Mesenchymal stem cell (in vitro differentiated cells and primary cell): ENCODE data around the gene MS4A18.

Source experiments
- DNase-seq: peaks from one replicate; pipeline ENCODE4 v3.0.0-alpha.2; 2013
- H2AFZ ChIP-seq: one replicate; pipeline ENCODE4 v1.6.1; 2013; ENCODE audit warnings: low read depth, mild to moderate bottlenecking, control low read depth, inconsistent platforms, low read length, moderate library complexity
- H2AK5ac ChIP-seq: 2 replicates; pipeline ENCODE4 v1.6.1; 2013; ENCODE audit warnings: low read length, moderate library complexity, mild to moderate bottlenecking, inconsistent platforms; ENCODE audit not compliant: severe bottlenecking
- H2BK120ac ChIP-seq: one replicate; pipeline ENCODE4 v1.6.1; 2013; ENCODE audit warnings: low read depth, mild to moderate bottlenecking, inconsistent platforms, low read length, moderate library complexity
- H2BK12ac ChIP-seq, 2 experiments: one replicate each; pipeline ENCODE4 v1.6.1; 2013; ENCODE audit warnings: inconsistent platforms in 2 of 2, low read length in 2 of 2, mild to moderate bottlenecking in 2 of 2, moderate library complexity in 2 of 2, control low read depth in 1 of 2
- H2BK15ac ChIP-seq: one replicate; pipeline ENCODE4 v1.6.1; 2013; ENCODE audit warnings: mild to moderate bottlenecking, low read depth, inconsistent platforms; ENCODE audit not compliant: poor library complexity, severe bottlenecking
- H2BK5ac ChIP-seq: 2 replicates; pipeline ENCODE4 v1.6.1; 2013; ENCODE audit warnings: low read depth, mild to moderate bottlenecking, low read length, control low read depth, inconsistent platforms; ENCODE audit not compliant: poor library complexity, severe bottlenecking
- H3K14ac ChIP-seq, 2 experiments: one replicate each; pipeline ENCODE4 v1.6.1; 2013; ENCODE audit warnings: inconsistent platforms in 2 of 2, low read length in 2 of 2, control low read depth in 1 of 2, mild to moderate bottlenecking in 1 of 2, moderate library complexity in 1 of 2
- H3K18ac ChIP-seq, 2 experiments: one replicate each; pipeline ENCODE4 v1.6.1; 2013; ENCODE audit warnings: inconsistent platforms in 2 of 2, low read length in 2 of 2, control low read depth in 1 of 2, low read depth in 1 of 2, mild to moderate bottlenecking in 1 of 2
- H3K23ac ChIP-seq, 2 experiments: one replicate each; pipeline ENCODE4 v1.6.1; 2013; ENCODE audit warnings: inconsistent platforms in 2 of 2, low read length in 2 of 2, mild to moderate bottlenecking in 2 of 2, moderate library complexity in 2 of 2, control low read depth in 1 of 2
- H3K27ac ChIP-seq: 2 replicates; pipeline ENCODE4 v1.5.1; 2013; ENCODE audit warnings: mild to moderate bottlenecking, moderate library complexity, low read length, control low read depth, inconsistent platforms; ENCODE audit not compliant: poor library complexity, severe bottlenecking
- H3K27me3 ChIP-seq, 2 experiments: 2 replicates each; pipeline versions ENCODE4 v1.6.1 to v1.7.0; 2013; ENCODE audit warnings: low read length in 2 of 2, mild to moderate bottlenecking in 2 of 2, moderate library complexity in 2 of 2, control low read depth in 1 of 2, inconsistent platforms in 1 of 2; ENCODE audit not compliant: control insufficient read depth in 1 of 2, insufficient read depth in 1 of 2
- H3K36me3 ChIP-seq, 2 experiments: 2 replicates each; pipeline versions ENCODE4 v1.6.1 to v1.7.0; 2013; ENCODE audit warnings: low read length in 2 of 2, control low read depth in 1 of 2, inconsistent platforms in 1 of 2, low read depth in 1 of 2, mild to moderate bottlenecking in 1 of 2; ENCODE audit not compliant: insufficient read depth in 2 of 2, control insufficient read depth in 1 of 2
- H3K4ac ChIP-seq, 2 experiments: one replicate each; pipeline ENCODE4 v1.6.1; 2013; ENCODE audit warnings: inconsistent platforms in 2 of 2, low read length in 2 of 2, mild to moderate bottlenecking in 2 of 2, moderate library complexity in 2 of 2, control low read depth in 1 of 2, low read depth in 1 of 2
- H3K4me1 ChIP-seq: 2 replicates; pipeline ENCODE4 v1.6.1; 2013; ENCODE audit warnings: low read depth, low read length, control low read depth; ENCODE audit not compliant: control insufficient read depth, insufficient read depth
- H3K4me2 ChIP-seq: 2 replicates; pipeline ENCODE4 v1.6.1; 2013; ENCODE audit warnings: low read length, mild to moderate bottlenecking, inconsistent platforms; ENCODE audit not compliant: poor library complexity, severe bottlenecking
- H3K4me3 ChIP-seq, 2 experiments: 2 replicates each; pipeline versions ENCODE4 v1.5.1 to v1.7.0; 2013; ENCODE audit warnings: low read length in 2 of 2, mild to moderate bottlenecking in 2 of 2, control low read depth in 1 of 2, low read depth in 1 of 2; ENCODE audit not compliant: insufficient read depth in 1 of 2
- H3K79me1 ChIP-seq: replicated peaks from 2 replicates; pipeline ENCODE4 v1.6.1; 2013; ENCODE audit warnings: mild to moderate bottlenecking, control low read depth, low read length, inconsistent platforms; ENCODE audit not compliant: poor library complexity, severe bottlenecking
- H3K9ac ChIP-seq: 2 replicates; pipeline ENCODE4 v1.7.0; 2013; ENCODE audit warnings: mild to moderate bottlenecking, low read length, moderate library complexity
- H3K9me3 ChIP-seq: 2 replicates; pipeline ENCODE4 v1.7.0; 2013; ENCODE audit warnings: mild to moderate bottlenecking, low read length; ENCODE audit not compliant: control insufficient read depth
- H4K8ac ChIP-seq: one replicate; pipeline ENCODE4 v1.6.1; 2013; ENCODE audit warnings: inconsistent platforms, mild to moderate bottlenecking, low read length, moderate library complexity
- H4K91ac ChIP-seq: one replicate; pipeline ENCODE4 v1.6.1; 2013; ENCODE audit warnings: mild to moderate bottlenecking, low read length, inconsistent platforms
- WGBS: methylation state at CpG from one replicate; pipeline ENCODE4 v1.1.7; 2013; ENCODE audit warnings: mixed read lengths; 5-methylcytosine and 5-hydroxymethylcytosine counted together

MS4A18 gene

DNA sequence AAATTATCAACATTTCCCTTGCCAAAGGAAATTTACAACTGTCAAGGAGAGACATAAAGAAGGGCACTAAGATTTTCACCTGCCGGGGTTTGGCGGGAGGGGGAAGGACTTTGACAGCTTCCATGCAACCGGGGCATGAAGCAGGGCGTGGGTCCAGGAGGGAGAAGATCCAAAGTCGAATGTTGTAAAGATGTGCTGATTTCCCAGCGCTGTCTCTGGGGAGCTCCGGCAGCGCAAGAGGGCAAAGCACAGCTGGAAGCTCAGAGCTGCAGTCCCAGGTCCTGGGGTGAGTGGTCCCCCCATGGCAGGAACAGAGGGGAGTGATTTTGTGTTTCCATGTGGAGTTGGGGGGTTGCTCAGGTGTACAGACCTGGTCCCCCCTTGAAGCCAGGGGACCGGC lies 60.6 kb downstream of the MS4A18 start, which contains the start of gene MS4A10:
Gene MS4A10 (plus strand): TSS at position 198 of the 400 bp plus-strand sequence. CDS start 5,003 bp downstream, outside the sequence.
- no peaks in the 10 kb centered on the region for H3K9me3 ChIP-seq
- H3K14ac ChIP-seq = no peak within 1 kb of the TSS
- H3K4me2 ChIP-seq = no peak within 1 kb of the TSS
- no peak within 1 kb of the TSS for H3K27ac ChIP-seq
- H3K23ac ChIP-seq = no peak within 1 kb of the TSS
- peaks cover 15 to 55% of the 10 kb centered on the region in 2 experiments for H3K27me3 ChIP-seq
- no peak for DNase-seq
- H2BK12ac ChIP-seq = no peak within 1 kb of the TSS
- H2AK5ac ChIP-seq = no peak within 1 kb of the TSS
- H2BK5ac ChIP-seq = no peak within 1 kb of the TSS
- H2BK120ac ChIP-seq = no peak within 1 kb of the TSS
- H4K91ac ChIP-seq = no peak within 1 kb of the TSS
- H2AFZ ChIP-seq = no peak within 1 kb of the TSS
- H3K4ac ChIP-seq = no peak within 1 kb of the TSS
- no peak within 1 kb of the TSS for H2BK15ac ChIP-seq
- H3K36me3 ChIP-seq = no peaks in the 10 kb centered on the region
- no peak within 1 kb of the TSS for H3K18ac ChIP-seq
- no peak within 1 kb of the TSS for H3K4me3 ChIP-seq
- 76% methylated on average over 8 of the region's 9 CpGs for WGBS
- H3K79me1 ChIP-seq = no peaks in the 10 kb centered on the region
- no peak within 1 kb of the TSS for H4K8ac ChIP-seq
- H3K4me1 ChIP-seq = peaks cover 19% of the 10 kb centered on the region
- no peak within 1 kb of the TSS for H3K9ac ChIP-seq

DNA sequence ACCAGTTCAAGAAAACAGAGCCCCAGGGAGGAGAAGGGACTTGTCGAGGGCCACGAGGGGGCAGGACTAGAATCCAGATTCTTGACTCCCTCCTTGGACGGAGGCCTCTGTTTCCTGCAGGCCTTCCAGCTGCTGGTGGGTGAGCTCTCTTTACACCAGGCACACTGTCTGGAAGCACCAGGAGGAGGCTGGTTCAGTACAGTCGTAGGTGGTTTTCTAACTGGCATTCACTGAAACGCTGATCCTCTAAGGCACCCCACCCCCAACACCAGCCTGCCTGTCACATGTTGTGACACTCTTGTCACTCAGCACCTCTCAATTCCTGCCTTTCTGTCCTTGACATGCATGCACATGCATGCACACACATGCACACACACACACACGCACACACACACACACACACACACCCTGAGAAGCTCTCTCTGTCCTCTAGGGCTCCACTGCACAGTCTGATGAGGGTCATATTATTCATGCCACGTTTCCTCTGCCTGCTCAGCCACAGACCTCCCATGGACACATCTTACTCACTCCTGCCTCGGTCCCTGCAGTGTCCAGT lies 61.4 kb downstream of the MS4A18 start:
- 67% methylated on average over 8 of the region's 8 CpGs for WGBS
- Histone ChIP-seq H2AK5ac (no peak overlapping the region), H3K9ac (no peak overlapping the region), H2BK12ac (no peak overlapping the region), H3K4ac (no peak overlapping the region), H3K4me2 (no peak overlapping the region), H3K4me3 (no peak overlapping the region), H4K8ac (no peak overlapping the region), H3K27me3 (peaks cover 13 to 50% of the 10 kb centered on the region in 2 experiments), H3K79me1 (no peaks in the 10 kb centered on the region), H2BK5ac (no peak overlapping the region), H2BK15ac (no peak overlapping the region), H3K14ac (no peak overlapping the region), H4K91ac (no peak overlapping the region), H2BK120ac (no peak overlapping the region), H3K9me3 (no peaks in the 10 kb centered on the region), H3K27ac (no peak overlapping the region), H2AFZ (no peak overlapping the region), H3K18ac (no peak overlapping the region), H3K4me1 (peaks cover 19% of the 10 kb centered on the region), H3K23ac (no peak overlapping the region), H3K36me3 (no peaks in the 10 kb centered on the region)
- DNase-seq = peak; percentile 33

DNA sequence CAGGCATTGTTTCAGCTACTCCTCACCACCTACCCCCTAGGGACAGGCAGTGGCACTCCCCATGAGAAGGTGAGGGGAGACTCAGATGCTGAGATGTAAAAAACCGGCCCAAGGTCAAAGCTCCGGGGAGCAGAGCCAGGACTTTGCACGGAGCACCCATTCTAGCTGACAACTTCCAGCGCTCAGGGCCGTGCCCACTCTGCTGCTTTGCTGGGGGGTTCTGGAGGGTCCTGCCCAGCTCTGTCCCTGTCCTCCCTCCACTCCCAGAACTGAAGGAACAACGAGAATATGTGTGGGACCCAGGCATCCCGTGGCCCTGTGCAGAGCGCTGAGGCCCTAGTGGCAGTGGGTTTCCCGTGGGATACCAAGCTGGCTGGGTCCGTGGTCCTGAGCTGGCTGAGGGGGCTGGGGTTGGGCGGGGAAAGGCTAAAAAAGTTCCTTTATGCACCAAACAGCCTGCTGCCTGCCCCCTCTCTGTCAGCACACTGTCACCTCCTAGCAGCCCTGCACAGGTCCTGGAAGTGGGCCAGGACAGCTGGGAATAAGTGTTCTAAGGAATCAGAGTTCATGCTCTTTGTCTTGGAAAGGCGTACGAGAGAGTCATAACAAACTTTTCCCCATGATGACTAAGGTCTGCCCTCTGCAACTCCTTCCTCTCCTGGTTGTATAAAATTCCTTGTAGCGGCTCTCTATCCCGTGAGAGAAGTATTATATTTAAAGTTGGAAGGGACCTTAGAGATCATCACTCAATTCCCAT lies 62.5 kb downstream of the MS4A18 start:
- H4K8ac ChIP-seq = no peak overlapping the region
- no peaks in the 10 kb centered on the region for H3K79me1 ChIP-seq
- no peak overlapping the region for H2AK5ac ChIP-seq
- no peak overlapping the region for H3K9ac ChIP-seq
- no peak overlapping the region for H3K4me3 ChIP-seq
- no peak overlapping the region for H2BK12ac ChIP-seq
- no peaks in the 10 kb centered on the region for H3K36me3 ChIP-seq
- no peak overlapping the region for H3K14ac ChIP-seq
- no peak overlapping the region for H2BK120ac ChIP-seq
- H3K4me1 ChIP-seq = peaks cover 19% of the 10 kb centered on the region
- H2AFZ ChIP-seq = no peak overlapping the region
- whole genome bisulfite sequencing = 79% methylated on average over 10 of the region's 15 CpGs
- H3K4ac ChIP-seq = no peak overlapping the region
- no peak overlapping the region for H2BK15ac ChIP-seq
- H3K4me2 ChIP-seq = no peak overlapping the region
- peaks cover 10% of the 10 kb centered on the region for H3K9me3 ChIP-seq
- no peak overlapping the region for H3K23ac ChIP-seq
- H3K27me3 ChIP-seq = peaks cover 3 to 47% of the 10 kb centered on the region in 2 experiments
- DNase-seq = peak; percentile 80
- H3K27ac ChIP-seq = no peak overlapping the region
- no peak overlapping the region for H2BK5ac ChIP-seq
- H4K91ac ChIP-seq = no peak overlapping the region
- no peak overlapping the region for H3K18ac ChIP-seq

DNA sequence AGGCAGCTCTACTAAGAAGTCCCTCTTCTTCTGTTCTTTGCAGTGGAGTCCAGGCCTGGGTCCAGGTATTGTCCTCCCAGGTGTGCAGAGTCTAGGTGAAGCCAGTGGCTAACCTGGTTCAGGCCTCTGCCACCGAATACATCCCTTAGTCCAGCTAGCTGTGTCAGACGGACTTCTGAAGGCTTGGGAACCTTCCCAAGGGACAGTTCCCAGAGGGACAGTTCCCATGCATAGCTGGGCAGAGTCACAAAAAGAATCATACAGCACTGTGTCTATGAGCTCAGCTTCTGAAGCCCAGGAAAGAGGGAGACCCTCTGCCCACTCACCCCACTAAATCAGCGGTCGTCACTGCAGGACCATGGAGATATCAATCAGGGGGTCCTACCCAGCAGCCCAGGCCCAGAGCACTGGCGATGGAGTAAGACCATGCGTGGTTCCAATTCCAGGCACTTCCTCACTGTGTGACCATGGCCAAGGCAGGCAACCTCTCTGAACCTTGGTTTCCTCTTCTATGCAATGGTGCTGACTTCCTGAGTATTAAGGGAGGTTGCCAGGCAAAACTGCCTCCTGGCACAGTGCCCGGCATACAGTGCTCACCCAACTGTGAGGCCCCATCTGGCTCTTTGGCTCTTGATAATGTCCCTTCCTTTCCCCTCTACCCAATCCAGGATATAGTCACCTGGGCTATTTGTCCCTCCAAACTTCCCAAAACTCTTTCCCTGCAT lies 64.0 kb downstream of the MS4A18 start:
- no peak overlapping the region for H3K23ac ChIP-seq
- H3K36me3 ChIP-seq = no peaks in the 10 kb centered on the region
- peaks cover 14 to 50% of the 10 kb centered on the region in 2 experiments for H3K27me3 ChIP-seq
- no peaks in the 10 kb centered on the region for H3K79me1 ChIP-seq
- no peak overlapping the region for H3K4me2 ChIP-seq
- peaks cover 15% of the 10 kb centered on the region for H3K9me3 ChIP-seq
- H3K4ac ChIP-seq = no peak overlapping the region
- H2AK5ac ChIP-seq = no peak overlapping the region
- no peak overlapping the region for H3K27ac ChIP-seq
- DNase-seq = no peak
- no peak overlapping the region for H2AFZ ChIP-seq
- no peak overlapping the region for H4K91ac ChIP-seq
- 76% methylated on average over 7 of the region's 7 CpGs for WGBS
- no peak overlapping the region for H2BK12ac ChIP-seq
- no peak overlapping the region for H2BK5ac ChIP-seq
- H3K9ac ChIP-seq = no peak overlapping the region
- H3K14ac ChIP-seq = no peak overlapping the region
- no peak overlapping the region for H2BK15ac ChIP-seq
- H4K8ac ChIP-seq = no peak overlapping the region
- no peak overlapping the region for H2BK120ac ChIP-seq
- H3K4me3 ChIP-seq = no peak overlapping the region
- no peak overlapping the region for H3K18ac ChIP-seq
- H3K4me1 ChIP-seq = peaks cover 19% of the 10 kb centered on the region
